SKM-1 treated with dmso at 0.1 percent for 144 hours (cell line): ENCODE measurements around the gene CCDC87.
"Not testable (repeated sequence)": the region's sequence is repeated elsewhere in the genome, so short reads cannot be mapped to it uniquely, and the experiment has no call there.

Experiments
- DNase-seq: peaks from one replicate; lab custom pipeline; 2025; ENCODE audit not compliant: unreplicated experiment; lab: John Stamatoyannopoulos, UW

CCDC87 gene

GRCh38 chr11:66592457-66593302, at the start of gene CCDC87, which contains the start of gene CCS:
TSS of gene CCDC87 (minus strand) at chr11:66593063. CDS start at chr11:66593015, 48 bp downstream.
TSS of gene CCS (plus strand) at chr11:66593185. CDS start at chr11:66593262, 77 bp downstream.
- DNase-seq = peak; percentile 92

GRCh38 chr11:66641834-66642233, 49.0 kb upstream of the CCDC87 start:
- DNase-seq = no peak

DNA sequence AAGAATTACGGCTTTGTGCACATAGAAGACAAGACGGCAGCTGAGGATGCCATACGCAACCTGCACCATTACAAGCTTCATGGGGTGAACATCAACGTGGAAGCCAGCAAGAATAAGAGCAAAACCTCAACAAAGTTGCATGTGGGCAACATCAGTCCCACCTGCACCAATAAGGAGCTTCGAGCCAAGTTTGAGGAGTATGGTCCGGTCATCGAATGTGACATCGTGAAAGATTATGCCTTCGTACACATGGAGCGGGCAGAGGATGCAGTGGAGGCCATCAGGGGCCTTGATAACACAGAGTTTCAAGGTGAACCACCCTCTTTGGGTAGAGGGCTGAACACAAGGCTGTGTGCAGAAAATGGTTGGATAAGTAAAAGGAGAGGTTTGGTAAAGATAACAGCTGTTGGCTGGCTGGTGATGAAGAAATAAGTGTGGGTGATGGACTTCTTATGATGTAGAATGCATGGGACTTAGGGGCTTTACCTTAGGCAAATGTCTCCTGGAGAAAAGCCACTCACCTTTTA, 47.0 kb upstream of the CCDC87 start:
- DNase-seq = not testable (repeated sequence)

GRCh38 chr11:66639066-66639813, 46.4 kb upstream of the CCDC87 start:
- DNase-seq = no peak

- DNase-seq = peak; percentile 98
Measured at GRCh38 chr11:66638177-66639065, 45.6 kb upstream of the CCDC87 start, which contains the start of gene RBM4. TSS of gene RBM4 (plus strand) at chr11:66638703. CDS start at chr11:66639712, 1,009 bp downstream.

DNA sequence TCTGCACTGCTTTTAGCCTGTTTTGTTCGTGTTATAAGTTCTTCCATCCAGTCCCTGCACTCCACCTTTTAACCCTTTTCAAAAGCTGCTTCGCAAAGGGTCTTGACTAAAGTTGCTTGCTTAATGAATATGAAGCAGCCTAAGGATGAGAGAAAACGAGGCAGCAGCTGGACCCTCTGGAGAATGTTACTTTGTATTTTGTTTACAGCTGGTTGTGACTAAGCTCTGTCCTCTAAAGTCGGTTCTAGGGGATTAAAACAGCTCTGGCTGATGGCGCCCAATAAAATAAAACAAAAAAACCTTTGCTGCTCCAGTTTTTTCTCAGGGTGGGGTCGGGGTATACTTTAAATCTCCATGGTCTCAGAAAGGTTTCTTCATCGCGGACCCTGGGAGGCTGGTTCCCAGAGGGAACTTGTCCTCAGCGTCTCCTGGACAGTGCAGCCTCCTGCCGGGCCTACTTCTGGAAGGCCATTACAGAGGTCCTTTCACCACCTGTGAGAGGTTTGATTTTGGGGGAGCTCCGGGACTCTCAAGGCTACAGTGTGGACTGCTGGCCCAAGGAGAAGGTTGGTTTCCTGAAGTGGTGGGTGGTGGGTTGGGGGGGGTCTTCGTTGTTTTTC, 44.8 kb upstream of the CCDC87 start:
- no peak for DNase-seq

DNA sequence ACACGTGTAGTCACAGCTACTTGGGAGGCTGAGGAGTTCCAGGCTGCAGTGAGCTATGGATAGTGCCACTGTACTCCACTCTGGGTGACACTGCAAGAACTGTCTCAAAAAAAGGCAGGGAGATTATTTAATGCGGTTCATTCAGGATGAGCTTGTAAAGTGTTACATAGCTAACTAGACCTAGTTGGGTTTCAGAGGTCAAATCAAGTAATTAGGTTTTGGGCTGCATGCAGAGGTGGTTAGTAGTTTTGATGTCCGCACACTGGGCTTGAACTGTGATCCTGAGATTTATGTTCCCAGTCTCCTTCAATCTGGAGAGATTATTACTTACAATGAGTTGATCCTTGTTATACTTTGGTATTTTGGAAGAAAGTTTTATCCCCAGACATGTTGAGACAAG, 43.5 kb upstream of the CCDC87 start:
- no peak for DNase-seq

GRCh38 chr11:66632952-66633351, 40.1 kb upstream of the CCDC87 start:
- no peak for DNase-seq

GRCh38 chr11:66631883-66632282, 39.0 kb upstream of the CCDC87 start:
- no peak for DNase-seq

DNA sequence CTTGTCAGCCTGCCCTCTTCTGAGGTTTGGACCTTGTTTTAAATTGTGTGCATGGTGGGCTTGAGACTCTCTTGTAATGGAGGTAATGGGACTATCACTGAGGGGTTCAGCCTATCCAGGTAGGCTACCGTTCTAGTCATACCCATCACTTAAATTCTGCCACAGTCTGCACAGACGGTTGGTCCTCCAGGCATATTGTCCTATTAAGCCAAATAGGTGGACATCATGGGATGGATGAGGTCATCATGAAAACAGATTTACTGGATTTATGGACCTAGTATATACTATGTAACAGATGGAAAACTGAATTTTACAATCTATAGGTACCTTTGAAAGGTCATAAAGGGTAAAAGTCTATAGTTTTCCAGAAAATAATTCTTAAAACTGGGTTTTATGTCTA, 36.5 kb upstream of the CCDC87 start:
- DNase-seq = no peak

- DNase-seq = no peak
Measured at GRCh38 chr11:66628061-66628603, 35.3 kb upstream of the CCDC87 start.

- DNase-seq = no peak
Measured at GRCh38 chr11:66626926-66627325, 34.1 kb upstream of the CCDC87 start.

- DNase-seq = no peak
Measured at GRCh38 chr11:66626382-66626781, 33.5 kb upstream of the CCDC87 start.

DNA sequence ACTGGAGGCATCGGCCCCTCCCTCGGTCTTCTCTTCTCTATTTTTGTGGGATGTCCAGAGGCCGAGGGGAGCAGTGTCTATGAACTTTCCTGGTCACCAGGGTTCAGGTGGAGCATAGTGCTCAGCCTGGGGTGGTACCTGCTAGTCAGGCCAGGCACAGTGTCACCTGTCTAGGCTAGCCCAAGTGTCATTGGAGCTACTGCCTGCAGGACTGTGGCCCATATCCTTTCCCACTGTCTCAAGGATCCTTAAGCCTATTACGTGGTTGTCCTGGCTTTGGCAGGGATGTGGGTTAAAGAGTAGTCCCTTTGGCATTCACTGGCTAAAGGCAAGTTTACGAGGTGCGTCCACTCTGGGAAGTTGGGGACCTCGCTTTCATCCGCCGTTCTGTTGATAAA, 32.9 kb upstream of the CCDC87 start:
- DNase-seq = no peak

GRCh38 chr11:66625041-66625751, 32.3 kb upstream of the CCDC87 start:
- DNase-seq = no peak

- no peak for DNase-seq
Measured at GRCh38 chr11:66624450-66624849, 31.6 kb upstream of the CCDC87 start.

DNA sequence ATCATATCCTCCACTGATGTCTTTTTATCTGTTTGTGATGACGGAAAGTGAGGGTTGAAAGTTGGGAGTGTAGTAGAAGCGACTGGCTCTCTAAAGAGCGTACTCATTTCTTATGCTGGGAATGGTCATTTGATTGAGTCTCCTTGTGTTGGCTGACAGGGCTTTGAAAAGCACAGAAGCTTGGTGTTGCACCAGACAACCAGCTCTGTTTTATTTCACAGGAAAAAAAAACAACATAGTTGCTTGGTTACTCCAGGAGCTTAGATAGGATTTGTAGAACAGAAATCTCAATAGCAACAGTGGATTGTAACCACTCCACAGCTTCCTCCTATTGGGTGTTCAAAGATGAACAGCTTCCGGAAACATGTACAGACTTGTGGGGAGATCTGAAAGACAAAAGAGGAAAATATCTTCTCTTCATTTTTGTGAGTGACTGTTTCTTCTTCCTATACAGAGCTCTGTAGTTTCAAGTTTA, 26.3 kb upstream of the CCDC87 start:
- peak; percentile 22 for DNase-seq

GRCh38 chr11:66617155-66617834, 24.4 kb upstream of the CCDC87 start:
- DNase-seq = peak; percentile 73
